Esophagus muscularis mucosa (tissue), 4 donors: ENCODE results near the gene FIBIN. TPM values are rescaled to one million over a fixed set of nuclear protein-coding genes. Genes with fewer than 3 reads are reported as not detected.

ENCODE experiments used
- DNase-seq: peaks from one replicate; pipeline ENCODE4 v3.0.0-alpha.2; 2017; ENCODE audit errors: extremely low spot score
- H3K27ac ChIP-seq, 4 donors: fragments of 200-600 bp; sonication (generic); replicated peaks in 1 of 4; 1 replicate in 3 of 4; 2 replicates in 1 of 4; pipeline ENCODE4 v1.5.1; 2016 to 2019; ENCODE audit warnings: mild to moderate bottlenecking in 1 of 4
- H3K27me3 ChIP-seq, 4 donors: fragments of 200-600 bp; sonication (generic); one replicate each; pipeline versions ENCODE4 v1.5.1 to v1.6.0; 2016 to 2019
- H3K36me3 ChIP-seq, 4 donors: fragments of 200-600 bp; sonication (generic); one replicate each; pipeline ENCODE4 v1.5.1; 2016 to 2019
- H3K4me1 ChIP-seq, 4 donors: fragments of 200-600 bp; sonication (generic); one replicate each; pipeline ENCODE4 v1.5.1; 2016 to 2019
- H3K4me3 ChIP-seq, 4 donors: fragments of 200-600 bp; sonication (generic); 1 replicate in 2 of 4; 2 replicates in 2 of 4; pipeline ENCODE4 v1.5.1; 2016 to 2019; ENCODE audit warnings: mild to moderate bottlenecking in 4 of 4, moderate library complexity in 1 of 4
- H3K9me3 ChIP-seq, 4 donors: fragments of 200-600 bp; sonication (generic); 1 replicate in 3 of 4; 2 replicates in 1 of 4; pipeline ENCODE4 v1.5.1; 2016 to 2019
- EP300 ChIP-seq: sonication (generic); formaldehyde crosslinking; IDR thresholded peaks from one replicate; pipeline ENCODE4 v1.6.1; 2017; ENCODE audit warnings: antibody characterized with exemption
- POLR2A ChIP-seq: fragments of 450-650 bp; IDR thresholded peaks from one replicate; pipeline ENCODE4 v1.6.1; 2017; ENCODE audit warnings: antibody characterized with exemption, moderate library complexity, mild to moderate bottlenecking, low read depth
- POLR2AphosphoS5 ChIP-seq, 2 donors: sonication (generic); formaldehyde crosslinking; IDR thresholded peaks; one replicate each; pipeline ENCODE4 v1.6.1; 2017; ENCODE audit warnings: antibody characterized with exemption in 2 of 2
- WGBS: methylation state at CpG from one replicate; pipeline ENCODE4 v1.1.5; 2018; 5-methylcytosine and 5-hydroxymethylcytosine counted together
- intact Hi-C: fragments of 100-400 bp; cut with DNase I; formaldehyde crosslinking; loops from one replicate; pipeline ENCODE4 v1.15.1; 2023
- total RNA-seq, 4 donors: library from RNA; depleted of rRNA; stranded (reverse); fragments of >200 nt; gene quantifications; one replicate each; pipeline versions ENCODE4 v1.1.0 to v1.2.1, GENCODE V29; 2016
- TF ChIP-seq, protein P1 (sequence below), 3 experiments: fragments of 200-600 bp in 2 of 3; fragments of 450-650 bp in 1 of 3; sonication (generic) in 2 of 3; IDR thresholded peaks; one replicate each; pipeline ENCODE4 v1.5.1; 2017 to 2019; ENCODE audit warnings: antibody characterized with exemption in 3 of 3, mild to moderate bottlenecking in 2 of 3, moderate library complexity in 1 of 3

FIBIN gene
- total RNA-seq, 4 donors from 2014 or later: 76.4 to 151 (median 101) TPM

DNA sequence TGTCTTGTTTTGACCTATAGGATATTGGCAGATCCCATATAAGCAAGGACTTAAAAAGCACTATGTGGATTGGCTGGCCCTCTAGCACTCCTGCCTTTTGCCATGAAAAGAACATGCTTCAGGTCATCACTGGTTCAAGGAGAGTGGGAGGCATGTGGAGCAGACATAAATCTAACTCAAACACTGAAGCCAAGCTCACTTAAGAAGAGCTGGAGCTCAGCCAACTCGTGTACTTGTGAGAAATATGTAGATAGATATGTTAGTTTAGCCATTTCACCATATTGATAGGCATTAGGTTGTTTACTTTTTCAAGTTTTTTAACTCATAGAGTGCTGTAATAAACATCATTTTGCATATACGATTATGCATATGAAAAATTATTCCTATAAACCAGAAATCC is 26.8 kb downstream of the FIBIN start:
- WGBS: 64% methylated on average over 2 of the region's 2 CpGs
- no peaks in the 10 kb centered on the region for H3K9me3 ChIP-seq
- no peak for DNase-seq
- H3K4me1 ChIP-seq: no peaks in the 10 kb centered on the region
- no peaks in the 10 kb centered on the region for H3K36me3 ChIP-seq
- H3K27ac ChIP-seq: no peak overlapping the region
- no peak overlapping the region for H3K4me3 ChIP-seq
- TF ChIP-seq, protein P1, sequence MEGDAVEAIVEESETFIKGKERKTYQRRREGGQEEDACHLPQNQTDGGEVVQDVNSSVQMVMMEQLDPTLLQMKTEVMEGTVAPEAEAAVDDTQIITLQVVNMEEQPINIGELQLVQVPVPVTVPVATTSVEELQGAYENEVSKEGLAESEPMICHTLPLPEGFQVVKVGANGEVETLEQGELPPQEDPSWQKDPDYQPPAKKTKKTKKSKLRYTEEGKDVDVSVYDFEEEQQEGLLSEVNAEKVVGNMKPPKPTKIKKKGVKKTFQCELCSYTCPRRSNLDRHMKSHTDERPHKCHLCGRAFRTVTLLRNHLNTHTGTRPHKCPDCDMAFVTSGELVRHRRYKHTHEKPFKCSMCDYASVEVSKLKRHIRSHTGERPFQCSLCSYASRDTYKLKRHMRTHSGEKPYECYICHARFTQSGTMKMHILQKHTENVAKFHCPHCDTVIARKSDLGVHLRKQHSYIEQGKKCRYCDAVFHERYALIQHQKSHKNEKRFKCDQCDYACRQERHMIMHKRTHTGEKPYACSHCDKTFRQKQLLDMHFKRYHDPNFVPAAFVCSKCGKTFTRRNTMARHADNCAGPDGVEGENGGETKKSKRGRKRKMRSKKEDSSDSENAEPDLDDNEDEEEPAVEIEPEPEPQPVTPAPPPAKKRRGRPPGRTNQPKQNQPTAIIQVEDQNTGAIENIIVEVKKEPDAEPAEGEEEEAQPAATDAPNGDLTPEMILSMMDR (IDR thresholded peaks at IDR 0.05): no peak
- TF ChIP-seq POLR2A (no peak), EP300 (no peak), POLR2AphosphoS5 (IDR thresholded peaks at IDR 0.05) (no peak)
- intact Hi-C loops: no loop called here
- H3K27me3 ChIP-seq: no peaks in the 10 kb centered on the region

DNA sequence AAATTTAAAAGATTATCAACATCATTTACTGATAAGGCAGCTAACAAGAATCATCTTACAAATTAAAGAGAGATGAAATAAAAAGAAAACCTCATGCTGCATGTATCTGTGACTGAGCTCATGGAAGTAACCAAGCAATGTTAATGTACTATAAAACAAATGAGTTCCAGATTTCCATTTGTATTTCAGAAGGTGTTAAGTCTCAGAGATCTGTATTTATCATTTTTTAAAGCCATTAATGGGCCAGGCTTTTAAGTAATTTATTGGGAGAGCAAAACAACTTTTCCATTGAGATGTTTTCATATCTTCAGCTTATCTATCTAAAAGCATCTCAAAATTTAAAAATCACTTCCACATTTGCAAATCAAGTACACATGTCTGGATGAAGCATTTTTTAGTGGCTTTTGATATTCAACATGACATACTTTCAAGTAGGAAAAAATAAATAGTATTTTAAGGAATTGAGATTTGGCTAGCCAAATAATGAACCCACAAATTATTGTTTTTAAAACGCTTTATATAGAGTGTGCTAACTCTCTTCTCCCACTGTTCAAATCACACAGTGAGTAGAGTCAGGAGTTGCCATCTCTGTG is 28.8 kb downstream of the FIBIN start:
- Histone ChIP-seq H3K27me3 (no peaks in the 10 kb centered on the region), H3K27ac (no peak overlapping the region), H3K4me1 (no peaks in the 10 kb centered on the region), H3K4me3 (no peak overlapping the region), H3K36me3 (no peaks in the 10 kb centered on the region), H3K9me3 (no peaks in the 10 kb centered on the region)
- no peak for DNase-seq
- intact Hi-C loops: no loop called here
- 59% methylated on average over 1 of the region's 1 CpG for WGBS
- TF ChIP-seq, protein P1 (IDR thresholded peaks at IDR 0.05): no peak
- no peak for TF ChIP-seq POLR2AphosphoS5 (IDR thresholded peaks at IDR 0.05)
- TF ChIP-seq EP300: no peak
- no peak for TF ChIP-seq POLR2A

DNA sequence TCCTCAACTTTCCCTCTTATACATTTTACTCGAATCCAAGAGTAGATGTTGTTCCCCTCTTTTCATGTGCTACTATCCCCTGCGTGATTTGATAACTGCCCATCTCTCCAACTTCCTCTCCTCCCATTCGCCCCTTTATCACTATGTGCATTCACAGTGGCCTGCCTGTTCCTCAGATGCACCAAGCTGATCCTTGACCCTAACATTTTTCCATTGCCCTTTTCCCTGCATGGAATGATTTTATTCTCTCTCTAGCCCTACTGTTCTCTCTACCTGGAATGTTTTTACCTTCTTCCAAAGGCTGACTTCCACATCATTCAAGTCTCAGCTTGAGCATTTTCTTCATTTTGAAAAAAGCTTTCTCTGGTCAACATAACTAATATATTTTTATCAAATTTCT is 31.0 kb downstream of the FIBIN start:
- no peaks in the 10 kb centered on the region for H3K27me3 ChIP-seq
- DNase-seq: no peak
- no peaks in the 10 kb centered on the region for H3K4me1 ChIP-seq
- H3K27ac ChIP-seq: no peak overlapping the region
- intact Hi-C loops: no loop called here
- TF ChIP-seq EP300 (no peak), POLR2A (no peak), POLR2AphosphoS5 (IDR thresholded peaks at IDR 0.05) (no peak)
- TF ChIP-seq, protein P1 (IDR thresholded peaks at IDR 0.05): no peak
- WGBS: 90% methylated on average over 3 of the region's 3 CpGs
- no peaks in the 10 kb centered on the region for H3K9me3 ChIP-seq
- no peaks in the 10 kb centered on the region for H3K36me3 ChIP-seq
- no peak overlapping the region for H3K4me3 ChIP-seq

DNA sequence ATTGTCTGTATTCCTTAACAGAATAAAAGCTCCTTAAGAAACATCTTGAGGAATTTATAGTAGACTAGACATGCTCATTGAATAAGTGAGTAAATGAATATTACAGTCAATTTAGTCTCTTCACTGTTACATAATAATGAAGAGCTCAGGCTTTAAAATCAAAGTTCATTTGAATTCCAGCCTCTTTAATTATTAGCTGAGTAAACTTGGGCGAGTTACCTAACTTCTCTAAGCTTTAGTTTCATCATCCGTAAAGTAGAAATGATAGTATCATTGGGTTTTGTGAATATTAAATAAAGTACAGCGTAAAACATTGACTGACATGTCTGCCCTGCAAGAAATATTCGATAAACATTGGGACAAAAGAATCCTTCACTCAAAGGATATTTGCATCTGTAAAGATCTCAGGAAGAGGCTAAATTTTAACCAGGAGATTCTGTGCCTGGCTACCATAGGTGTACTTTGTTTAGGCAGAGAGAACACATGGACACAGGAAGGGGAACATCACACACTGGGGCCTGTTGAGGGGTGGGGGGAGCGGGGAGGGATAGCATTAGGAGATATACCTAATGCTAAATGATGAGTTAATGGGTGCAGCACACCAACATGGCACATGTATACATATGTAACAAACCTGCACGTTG is 31.5 kb downstream of the FIBIN start:
- no peak overlapping the region for H3K4me3 ChIP-seq
- DNase-seq: no peak
- no peaks in the 10 kb centered on the region for H3K36me3 ChIP-seq
- WGBS: 91% methylated on average over 6 of the region's 6 CpGs
- H3K9me3 ChIP-seq: no peaks in the 10 kb centered on the region
- TF ChIP-seq, protein P1 (IDR thresholded peaks at IDR 0.05): no peak
- TF ChIP-seq POLR2AphosphoS5 (IDR thresholded peaks at IDR 0.05) (no peak), POLR2A (no peak), EP300 (no peak)
- intact Hi-C loops: no loop called here
- no peak overlapping the region for H3K27ac ChIP-seq
- no peaks in the 10 kb centered on the region for H3K4me1 ChIP-seq
- no peaks in the 10 kb centered on the region for H3K27me3 ChIP-seq
